ENCODE results near the gene NGDN.

DNA sequence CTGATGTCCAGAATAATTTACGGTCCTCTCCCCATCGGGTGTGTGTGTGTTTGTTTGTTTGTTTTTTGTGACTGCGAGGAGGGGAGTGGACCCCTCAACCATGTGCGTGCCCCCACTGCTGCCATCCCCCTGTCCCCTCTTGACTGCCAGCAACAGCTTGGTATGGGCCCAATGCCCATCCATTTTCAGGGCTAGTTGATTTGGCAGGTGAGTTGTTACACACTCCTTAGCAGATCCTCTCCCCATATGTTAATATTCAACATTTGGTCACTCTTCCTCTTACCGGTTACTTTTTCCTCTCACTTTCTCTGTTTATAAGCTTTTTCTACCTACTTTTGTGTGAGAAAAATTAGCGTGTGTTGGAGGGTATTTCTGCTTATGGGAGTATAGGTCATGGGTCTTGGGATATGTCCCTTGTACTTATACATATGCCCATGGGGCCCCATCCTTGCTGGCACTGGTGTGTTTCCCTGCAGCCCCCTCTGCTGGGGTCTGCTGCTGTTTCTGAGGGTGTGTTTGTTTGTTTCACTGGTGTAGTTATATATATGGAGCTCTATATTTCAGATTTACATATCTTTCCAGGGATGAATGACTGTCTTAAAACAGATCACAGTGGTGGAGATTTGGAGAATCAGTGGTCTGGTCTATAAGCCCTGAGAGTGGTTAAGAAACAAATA, 48.3 kb downstream of the NGDN start:
- TF ChIP-seq, protein P1, sequence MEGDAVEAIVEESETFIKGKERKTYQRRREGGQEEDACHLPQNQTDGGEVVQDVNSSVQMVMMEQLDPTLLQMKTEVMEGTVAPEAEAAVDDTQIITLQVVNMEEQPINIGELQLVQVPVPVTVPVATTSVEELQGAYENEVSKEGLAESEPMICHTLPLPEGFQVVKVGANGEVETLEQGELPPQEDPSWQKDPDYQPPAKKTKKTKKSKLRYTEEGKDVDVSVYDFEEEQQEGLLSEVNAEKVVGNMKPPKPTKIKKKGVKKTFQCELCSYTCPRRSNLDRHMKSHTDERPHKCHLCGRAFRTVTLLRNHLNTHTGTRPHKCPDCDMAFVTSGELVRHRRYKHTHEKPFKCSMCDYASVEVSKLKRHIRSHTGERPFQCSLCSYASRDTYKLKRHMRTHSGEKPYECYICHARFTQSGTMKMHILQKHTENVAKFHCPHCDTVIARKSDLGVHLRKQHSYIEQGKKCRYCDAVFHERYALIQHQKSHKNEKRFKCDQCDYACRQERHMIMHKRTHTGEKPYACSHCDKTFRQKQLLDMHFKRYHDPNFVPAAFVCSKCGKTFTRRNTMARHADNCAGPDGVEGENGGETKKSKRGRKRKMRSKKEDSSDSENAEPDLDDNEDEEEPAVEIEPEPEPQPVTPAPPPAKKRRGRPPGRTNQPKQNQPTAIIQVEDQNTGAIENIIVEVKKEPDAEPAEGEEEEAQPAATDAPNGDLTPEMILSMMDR (IDR thresholded peaks at IDR 0.05; ENCODE audit: poor library complexity) = no peak
- TF ChIP-seq EZH2 (IDR thresholded peaks at IDR 0.05; ENCODE audit: borderline replicate concordance) = no peak
